GM18502 (cell line): ENCODE data around the gene RRP9.
"Not testable (repeated sequence)": the region's sequence is repeated elsewhere in the genome, so short reads cannot be mapped to it uniquely, and the experiment has no call there.

ENCODE experiments used
- ATAC-seq: cut with Tn5 transposase; IDR thresholded peaks from one replicate; pipeline ENCODE4 v1.9.1; 2021; ENCODE audit warnings: mild to moderate bottlenecking; ENCODE audit not compliant: unreplicated experiment, poor library complexity

RRP9 gene

DNA sequence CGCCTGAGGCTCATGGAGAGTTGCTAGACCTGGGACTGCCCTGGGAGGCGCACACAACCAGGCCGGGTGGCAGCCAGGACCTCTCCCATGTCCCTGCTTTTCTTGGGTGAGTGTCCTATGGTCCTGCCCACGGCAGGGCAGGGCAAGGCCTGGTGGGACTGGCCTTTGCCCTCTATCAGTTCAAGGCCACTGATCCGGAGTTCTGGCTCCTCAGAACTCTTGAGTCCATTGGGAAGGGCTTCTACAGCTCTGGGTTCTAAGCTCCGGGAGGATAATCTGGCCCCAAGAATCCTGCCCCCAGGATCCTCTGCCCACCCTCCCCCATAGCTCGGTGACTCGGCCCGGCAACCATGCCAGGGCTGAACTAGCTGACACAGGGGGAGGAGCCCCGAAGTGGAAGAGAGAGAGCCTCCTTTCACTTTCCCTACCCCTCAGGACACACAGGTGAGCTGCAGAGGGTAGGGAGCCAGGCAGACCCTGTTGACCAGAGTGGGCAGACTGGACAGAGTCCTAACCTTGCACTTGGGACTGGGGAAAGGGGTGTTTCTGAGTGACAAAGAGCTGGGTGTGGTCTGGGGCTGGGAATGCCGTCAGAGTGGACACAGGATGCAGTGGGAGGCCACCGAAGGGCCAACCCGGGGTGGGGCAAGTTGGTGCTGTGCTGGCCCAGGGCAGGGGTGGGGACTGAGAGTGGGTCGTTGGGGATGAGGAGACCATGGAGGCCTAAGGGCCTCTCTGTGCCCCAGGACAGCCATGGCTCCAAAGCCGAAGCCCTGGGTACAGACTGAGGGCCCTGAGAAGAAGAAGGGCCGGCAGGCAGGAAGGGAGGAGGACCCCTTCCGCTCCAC, 1.1 kb upstream of the RRP9 start:
- peak; percentile 37 for ATAC-seq

- no peak for ATAC-seq
Measured at GRCh38 chr3:51941463-51941797, 274 bp downstream of the RRP9 start.

GRCh38 chr3:51940648-51941462, 849 bp downstream of the RRP9 start:
- ATAC-seq = no peak

- ATAC-seq = no peak
Measured at GRCh38 chr3:51938780-51939425, 2.8 kb downstream of the RRP9 start.

- ATAC-seq = no peak
Measured at GRCh38 chr3:51937611-51938450, 3.9 kb downstream of the RRP9 start.

- no peak for ATAC-seq
Measured at GRCh38 chr3:51937014-51937413, 4.7 kb downstream of the RRP9 start.

GRCh38 chr3:51935886-51936755, 5.6 kb downstream of the RRP9 start:
- no peak for ATAC-seq

- no peak for ATAC-seq
Measured at GRCh38 chr3:51934991-51935885, 6.5 kb downstream of the RRP9 start.

DNA sequence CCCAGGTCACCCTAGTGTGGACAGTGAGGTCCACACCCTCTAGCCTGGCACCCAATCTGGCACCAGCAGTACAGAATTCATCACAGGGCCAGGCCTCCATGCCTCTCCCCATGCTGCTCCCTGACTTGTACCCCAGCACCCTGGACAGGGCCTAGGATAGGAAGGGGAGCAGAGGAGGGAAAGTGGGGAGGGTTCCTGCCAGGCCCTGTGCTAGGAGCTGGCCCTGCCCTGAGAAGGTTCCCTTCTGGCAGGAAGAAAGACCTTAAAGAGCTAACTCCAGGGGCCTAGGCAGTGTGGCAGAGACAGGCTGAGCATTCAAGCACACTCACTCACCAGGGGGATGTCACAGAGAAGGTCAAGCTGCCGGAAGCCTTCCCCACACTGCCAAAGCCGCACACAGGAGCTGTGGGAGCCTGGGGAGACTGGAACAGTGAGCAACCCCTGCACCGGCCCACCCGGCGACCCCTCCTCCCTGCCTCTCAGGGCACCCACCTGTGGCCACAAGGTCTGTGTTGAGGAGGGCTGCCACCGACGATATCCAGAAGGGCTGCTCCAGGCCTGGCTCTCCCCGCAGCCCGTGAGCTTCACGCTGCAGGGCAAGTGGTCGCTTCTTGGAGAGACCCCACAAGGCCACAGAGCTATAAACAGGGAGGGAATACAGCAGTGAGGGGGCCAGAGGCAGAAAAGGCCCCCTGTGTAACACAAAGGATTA, 7.4 kb downstream of the RRP9 start:
- ATAC-seq = no peak

DNA sequence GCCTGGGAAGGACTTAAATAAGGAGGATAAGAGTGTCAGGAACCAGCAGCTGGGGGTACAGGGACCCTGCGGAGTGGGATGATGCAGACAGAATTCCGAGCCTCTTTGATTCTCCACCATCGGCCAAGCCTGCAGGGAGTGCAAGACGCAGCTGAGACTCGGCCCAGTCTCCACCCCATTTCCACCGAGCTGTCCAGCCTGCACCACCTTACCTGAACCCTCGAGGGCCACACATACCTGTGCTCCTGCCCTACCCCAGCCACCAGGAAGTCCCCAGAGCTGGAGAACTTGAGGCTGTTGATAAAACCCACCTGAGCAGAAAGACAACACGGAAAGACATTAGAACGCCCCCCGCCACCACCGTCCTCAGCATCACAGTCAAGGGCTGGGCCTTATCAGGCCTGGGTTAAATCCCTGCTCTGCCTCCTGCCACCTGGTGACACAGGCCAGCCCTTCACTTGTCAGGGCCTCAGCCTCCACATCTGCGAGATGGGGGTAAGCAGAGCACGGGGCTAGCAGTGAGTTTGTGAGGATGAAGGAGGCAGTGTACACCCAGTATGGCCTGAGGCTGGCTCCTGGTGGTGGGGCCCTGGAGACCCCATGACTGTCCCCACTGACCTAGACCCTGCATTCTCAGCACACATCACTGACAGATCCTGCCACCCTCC, 8.1 kb downstream of the RRP9 start:
- ATAC-seq = no peak

DNA sequence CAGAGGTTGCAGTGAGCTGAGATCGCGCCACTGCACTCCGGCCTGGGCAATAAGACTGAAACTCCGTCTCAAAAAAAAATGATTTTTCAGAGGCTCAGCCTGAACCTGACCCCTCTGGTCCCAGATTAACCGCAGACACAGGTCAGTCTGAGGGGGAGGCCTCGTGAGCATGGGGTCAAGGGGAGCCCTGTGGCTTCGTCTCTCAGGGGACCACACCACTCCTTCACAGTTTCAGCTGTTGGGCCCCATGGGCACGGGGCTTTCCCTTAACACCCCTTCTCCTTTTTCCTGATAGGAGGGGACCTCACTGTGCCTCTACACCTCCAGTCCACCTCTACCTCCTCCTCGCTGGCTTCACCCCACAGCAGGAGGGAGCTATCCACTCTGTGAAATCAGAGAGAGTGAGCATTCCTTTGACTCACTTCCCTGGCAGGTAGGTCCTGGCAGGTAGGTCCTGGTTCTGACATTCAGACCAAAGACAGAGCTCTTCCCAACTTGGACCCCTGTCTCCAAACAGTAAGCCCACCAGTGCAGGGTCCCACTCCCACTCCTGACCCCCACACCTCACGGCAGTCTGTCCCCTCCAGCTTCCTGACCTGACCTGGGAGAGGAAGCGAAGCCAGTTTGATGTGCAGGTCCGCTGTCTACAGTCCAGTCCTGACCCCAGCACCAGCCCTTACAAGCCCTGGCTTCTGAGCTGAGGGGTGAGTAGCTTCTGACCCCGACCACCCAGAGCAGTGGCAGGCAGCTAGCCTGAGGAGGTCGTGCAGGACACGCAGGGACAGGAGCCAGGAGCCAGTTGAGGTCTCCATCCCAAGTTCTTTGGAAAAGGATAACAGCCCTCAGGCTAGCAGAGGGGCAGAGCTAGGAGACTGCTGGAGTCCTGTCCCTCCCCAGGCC, 9.0 kb downstream of the RRP9 start:
- no peak for ATAC-seq

DNA sequence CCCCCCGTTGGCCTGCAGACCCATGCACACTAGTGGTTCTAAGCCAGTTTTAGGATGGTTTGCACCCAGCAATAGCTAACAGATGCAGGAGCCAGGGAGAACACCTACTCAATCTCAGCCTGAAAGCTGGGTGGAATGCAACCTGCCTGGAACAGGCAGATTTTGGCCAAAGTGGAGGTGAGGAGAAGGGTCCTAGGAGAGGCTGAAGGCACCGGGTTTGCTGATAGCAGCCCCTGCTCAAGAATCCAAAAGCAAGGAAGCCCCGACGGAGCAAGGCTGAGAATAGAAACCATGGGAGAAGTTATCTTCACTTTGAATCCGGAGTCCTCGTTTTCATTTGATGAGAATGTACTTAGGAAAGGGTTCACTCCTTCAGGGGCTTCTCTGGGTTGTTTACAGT, 9.9 kb downstream of the RRP9 start:
- ATAC-seq = no peak

DNA sequence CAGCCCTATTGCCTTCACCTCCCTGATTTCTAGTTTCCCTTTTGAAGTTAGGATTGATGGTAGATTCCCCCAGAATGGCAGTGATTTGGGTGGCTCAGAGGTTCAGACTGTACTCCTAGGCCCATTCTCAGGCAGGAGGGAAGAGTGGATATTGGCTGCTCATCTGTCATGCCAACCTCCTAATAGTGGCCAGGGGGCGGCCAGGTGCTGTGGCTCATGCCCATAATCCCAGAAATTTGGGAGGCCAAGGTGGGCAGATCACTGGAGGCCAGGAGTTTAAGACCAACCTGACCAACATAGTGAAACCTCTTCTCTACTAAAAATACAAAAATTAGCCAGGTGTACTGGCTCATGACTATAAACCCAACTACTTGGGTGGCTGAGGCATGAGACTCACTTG, 11.3 kb downstream of the RRP9 start:
- no peak for ATAC-seq

DNA sequence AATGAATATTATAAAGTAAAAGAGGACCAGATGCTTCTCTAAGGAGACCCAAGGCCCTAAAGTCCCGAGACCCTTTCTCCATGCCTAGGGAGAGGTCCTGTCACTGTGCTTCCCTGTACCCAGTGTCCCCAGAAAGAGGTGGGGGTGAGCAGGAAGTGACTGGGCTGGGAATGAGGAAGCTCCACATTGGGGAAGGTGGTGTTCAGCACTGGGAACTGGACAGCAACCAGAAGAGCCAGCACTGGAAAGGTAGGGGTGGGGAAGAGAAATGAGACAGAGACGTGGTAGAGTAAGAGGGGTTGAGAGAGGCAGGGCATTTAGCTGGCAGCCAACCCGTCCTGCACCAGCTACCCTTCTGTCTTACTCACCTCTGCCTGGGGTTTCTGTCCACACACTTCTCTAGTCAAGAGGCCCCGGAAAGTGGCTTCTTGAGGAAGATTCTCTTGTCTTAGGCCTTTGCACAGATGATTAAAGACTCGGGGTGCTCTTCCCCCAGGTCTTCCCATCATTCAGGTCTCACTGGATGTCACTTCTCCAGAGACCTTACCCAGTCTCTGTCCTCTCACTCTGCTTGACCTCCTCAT, 12.2 kb downstream of the RRP9 start:
- ATAC-seq = no peak

DNA sequence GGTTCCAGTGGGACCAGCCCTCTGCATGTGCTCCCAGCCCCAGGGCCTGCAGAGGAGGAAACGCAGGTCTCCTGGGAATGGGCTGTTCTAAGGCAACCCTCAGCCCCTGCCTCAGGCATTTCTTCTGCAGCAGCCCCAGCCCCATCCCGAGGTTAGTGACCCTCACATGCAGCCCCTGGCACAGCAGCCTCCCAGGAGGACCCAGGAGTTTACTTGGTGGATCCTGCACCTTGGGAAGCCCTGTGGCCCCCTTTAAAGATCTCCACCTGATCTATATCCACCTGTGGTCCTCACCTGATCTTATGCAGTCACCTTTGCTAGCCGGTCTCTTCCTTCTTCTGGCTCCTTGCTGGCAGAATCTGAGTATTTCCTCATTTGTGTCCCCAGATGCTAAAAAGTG, 12.7 kb downstream of the RRP9 start:
- ATAC-seq = not testable (repeated sequence)

- ATAC-seq = no peak
Measured at GRCh38 chr3:51928438-51928837, 13.3 kb downstream of the RRP9 start.
